Nephron progenitor cell (in vitro differentiated cells): Measurements from ENCODE around the gene CHM.
"Not testable (repeated sequence)": the region's sequence is repeated elsewhere in the genome, so short reads cannot be mapped to it uniquely, and the experiment has no call there.

Experiments
- DNase-seq: peaks from one replicate; pipeline ENCODE4 v3.0.0; 2021
- H3K27ac Mint-ChIP-seq: 2 replicates; pipeline ENCODE4 v1.8.0; 2021; ENCODE audit warnings: mild to moderate bottlenecking, moderate library complexity, mixed read lengths
- H3K27me3 Mint-ChIP-seq: 2 replicates; pipeline ENCODE4 v1.8.0; 2021; ENCODE audit warnings: mild to moderate bottlenecking, low read depth, mixed read lengths; ENCODE audit not compliant: poor library complexity
- H3K36me3 Mint-ChIP-seq: 2 replicates; pipeline ENCODE4 v1.8.0; 2021; ENCODE audit warnings: low read depth, mixed read lengths
- H3K4me1 Mint-ChIP-seq: 2 replicates; pipeline ENCODE4 v1.8.0; 2021; ENCODE audit warnings: mixed read lengths
- H3K4me3 Mint-ChIP-seq: 2 replicates; pipeline ENCODE4 v1.8.0; 2021; ENCODE audit warnings: mild to moderate bottlenecking, moderate library complexity, mixed read lengths
- H3K9me3 Mint-ChIP-seq: 2 replicates; pipeline ENCODE4 v1.8.0; 2021; ENCODE audit warnings: mild to moderate bottlenecking, moderate library complexity, mixed read lengths
- TF ChIP-seq, protein P1 (sequence below): fragments of 200-600 bp; sonication (generic); IDR thresholded peaks from 2 replicates; pipeline ENCODE4 v1.5.0; 2021; ENCODE audit warnings: antibody characterized with exemption

Gene CHM

DNA sequence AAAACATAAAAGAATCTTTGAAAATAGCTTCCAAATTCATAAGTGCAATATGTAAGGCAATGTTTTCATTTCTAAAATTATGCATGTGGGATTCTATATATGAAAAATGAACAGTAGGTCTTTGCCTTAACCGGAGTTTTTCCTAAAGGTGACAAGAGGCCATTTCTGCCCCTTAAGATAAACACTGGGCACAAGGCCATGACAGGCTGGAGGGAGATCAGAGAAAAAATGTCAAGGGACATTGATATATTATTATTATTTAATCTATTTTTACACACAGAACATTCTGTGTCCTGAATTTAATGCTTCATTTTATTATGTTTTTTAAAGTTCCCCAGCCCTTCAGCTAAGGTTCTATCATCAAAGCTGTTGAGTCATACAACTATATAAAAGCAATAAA, 118.8 kb downstream of the CHM start:
- H3K27me3 Mint-ChIP-seq: no peaks in the 10 kb centered on the region
- peaks cover 6% of the 10 kb centered on the region for H3K36me3 Mint-ChIP-seq
- H3K4me3 Mint-ChIP-seq: no peak overlapping the region
- DNase-seq: no peak
- TF ChIP-seq, protein P1, sequence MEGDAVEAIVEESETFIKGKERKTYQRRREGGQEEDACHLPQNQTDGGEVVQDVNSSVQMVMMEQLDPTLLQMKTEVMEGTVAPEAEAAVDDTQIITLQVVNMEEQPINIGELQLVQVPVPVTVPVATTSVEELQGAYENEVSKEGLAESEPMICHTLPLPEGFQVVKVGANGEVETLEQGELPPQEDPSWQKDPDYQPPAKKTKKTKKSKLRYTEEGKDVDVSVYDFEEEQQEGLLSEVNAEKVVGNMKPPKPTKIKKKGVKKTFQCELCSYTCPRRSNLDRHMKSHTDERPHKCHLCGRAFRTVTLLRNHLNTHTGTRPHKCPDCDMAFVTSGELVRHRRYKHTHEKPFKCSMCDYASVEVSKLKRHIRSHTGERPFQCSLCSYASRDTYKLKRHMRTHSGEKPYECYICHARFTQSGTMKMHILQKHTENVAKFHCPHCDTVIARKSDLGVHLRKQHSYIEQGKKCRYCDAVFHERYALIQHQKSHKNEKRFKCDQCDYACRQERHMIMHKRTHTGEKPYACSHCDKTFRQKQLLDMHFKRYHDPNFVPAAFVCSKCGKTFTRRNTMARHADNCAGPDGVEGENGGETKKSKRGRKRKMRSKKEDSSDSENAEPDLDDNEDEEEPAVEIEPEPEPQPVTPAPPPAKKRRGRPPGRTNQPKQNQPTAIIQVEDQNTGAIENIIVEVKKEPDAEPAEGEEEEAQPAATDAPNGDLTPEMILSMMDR: no peak
- no peak overlapping the region for H3K27ac Mint-ChIP-seq
- H3K9me3 Mint-ChIP-seq: no peaks in the 10 kb centered on the region
- H3K4me1 Mint-ChIP-seq: peaks cover 5% of the 10 kb centered on the region

DNA sequence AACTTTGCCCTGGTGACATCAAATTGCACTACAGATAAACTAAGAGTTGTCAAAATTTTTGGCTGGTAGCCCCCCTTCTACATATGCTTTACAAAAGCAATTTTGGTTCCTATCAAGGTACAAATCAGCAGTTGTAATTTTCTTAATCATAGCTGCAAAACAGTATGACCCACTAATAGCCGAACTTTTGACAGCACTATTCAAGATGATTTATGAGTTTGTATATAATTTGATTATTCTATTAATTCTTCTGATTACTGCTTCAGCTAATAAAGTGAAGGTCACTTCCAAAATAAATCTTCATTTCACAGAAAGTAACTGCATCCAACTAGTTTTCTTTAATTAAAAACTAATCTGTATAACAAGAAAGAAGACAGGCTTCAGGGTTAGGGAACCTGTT, 119.6 kb downstream of the CHM start:
- TF ChIP-seq, protein P1: no peak
- H3K27ac Mint-ChIP-seq: no peak overlapping the region
- H3K4me3 Mint-ChIP-seq: no peak overlapping the region
- H3K36me3 Mint-ChIP-seq: peaks cover 5% of the 10 kb centered on the region
- H3K9me3 Mint-ChIP-seq: no peaks in the 10 kb centered on the region
- no peaks in the 10 kb centered on the region for H3K27me3 Mint-ChIP-seq
- no peak for DNase-seq
- peaks cover 5% of the 10 kb centered on the region for H3K4me1 Mint-ChIP-seq

DNA sequence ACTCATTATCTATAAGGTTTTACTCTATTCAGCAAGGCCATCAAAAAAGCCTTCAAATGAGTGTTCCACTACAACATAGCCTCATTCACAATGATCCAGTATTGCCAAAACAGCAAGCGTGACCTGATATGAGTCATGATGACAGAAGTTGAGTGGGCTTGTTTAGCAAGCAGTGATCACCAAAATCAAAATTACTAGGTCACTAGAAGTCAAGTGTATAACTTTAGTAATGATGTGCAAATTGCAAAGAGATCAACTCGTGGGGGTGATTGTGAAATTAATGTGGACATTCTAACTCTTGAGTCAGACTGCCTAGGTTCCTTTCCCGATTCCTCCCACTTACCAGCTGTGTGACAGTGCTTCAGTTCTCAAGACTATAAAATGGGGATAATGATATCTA, 124.5 kb downstream of the CHM start:
- TF ChIP-seq, protein P1: no peak
- no peaks in the 10 kb centered on the region for H3K4me1 Mint-ChIP-seq
- H3K27me3 Mint-ChIP-seq: no peaks in the 10 kb centered on the region
- no peak overlapping the region for H3K27ac Mint-ChIP-seq
- DNase-seq: no peak
- peaks cover 45% of the 10 kb centered on the region for H3K36me3 Mint-ChIP-seq
- H3K9me3 Mint-ChIP-seq: peaks cover 11% of the 10 kb centered on the region
- no peak overlapping the region for H3K4me3 Mint-ChIP-seq

DNA sequence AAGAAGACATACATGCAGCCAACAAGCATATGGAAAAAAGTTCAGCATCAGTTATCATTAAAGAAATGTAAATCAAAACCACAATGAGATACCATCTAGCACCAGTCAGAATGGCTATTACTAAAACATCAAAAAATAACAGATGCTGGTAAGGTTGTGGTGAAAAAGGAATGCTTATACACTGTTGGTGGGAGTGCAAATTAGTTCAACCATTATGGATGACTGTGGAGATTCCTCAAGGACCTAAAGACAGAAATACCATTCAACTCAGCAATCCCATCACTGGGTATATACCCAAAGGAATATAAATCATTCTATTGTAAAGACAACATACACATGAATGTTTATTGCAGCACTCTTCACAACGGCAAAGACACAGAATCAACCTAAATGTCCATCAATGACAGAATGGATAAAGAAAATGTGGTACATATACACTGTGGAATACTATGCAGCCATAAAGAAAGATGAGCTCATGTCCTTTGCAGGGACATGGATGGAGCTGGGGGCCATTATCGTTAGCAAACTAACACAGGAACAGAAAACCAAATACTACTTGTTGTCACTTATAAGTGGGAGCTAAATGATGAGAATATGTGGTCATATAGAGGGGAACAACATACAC, 130.6 kb downstream of the CHM start:
- not testable (repeated sequence) for H3K4me1 Mint-ChIP-seq, DNase-seq, H3K27me3 Mint-ChIP-seq, H3K4me3 Mint-ChIP-seq
- H3K36me3 Mint-ChIP-seq: peaks cover 86% of the 10 kb centered on the region
- peak overlapping the region; percentile 34 for H3K27ac Mint-ChIP-seq
- peaks cover 40% of the 10 kb centered on the region for H3K9me3 Mint-ChIP-seq

DNA sequence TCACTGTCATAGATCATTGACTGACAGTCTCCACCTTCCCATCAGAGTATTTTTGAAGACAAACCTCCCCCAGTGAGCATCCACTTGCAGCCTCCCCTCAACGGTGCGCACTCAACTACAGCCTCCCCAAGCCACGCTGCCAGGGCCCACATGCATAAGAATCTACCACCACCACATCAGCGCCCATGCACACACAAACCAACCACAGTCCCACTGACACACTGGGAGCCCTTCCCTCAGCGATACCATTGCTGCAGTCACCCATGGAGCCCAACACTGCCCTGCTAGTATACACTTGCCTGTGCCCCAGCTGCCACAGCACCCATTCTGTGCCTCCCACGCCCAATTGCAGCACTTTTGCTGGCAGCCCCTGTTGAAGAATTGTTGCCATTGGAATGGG, 132.9 kb downstream of the CHM start:
- Mint-ChIP-seq H3K27me3 (no peaks in the 10 kb centered on the region), H3K4me1 (peaks cover 16% of the 10 kb centered on the region), H3K4me3 (no peak overlapping the region), H3K27ac (no peak overlapping the region), H3K36me3 (peaks cover 69% of the 10 kb centered on the region), H3K9me3 (peaks cover 40% of the 10 kb centered on the region)
- TF ChIP-seq, protein P1: no peak
- DNase-seq: no peak

DNA sequence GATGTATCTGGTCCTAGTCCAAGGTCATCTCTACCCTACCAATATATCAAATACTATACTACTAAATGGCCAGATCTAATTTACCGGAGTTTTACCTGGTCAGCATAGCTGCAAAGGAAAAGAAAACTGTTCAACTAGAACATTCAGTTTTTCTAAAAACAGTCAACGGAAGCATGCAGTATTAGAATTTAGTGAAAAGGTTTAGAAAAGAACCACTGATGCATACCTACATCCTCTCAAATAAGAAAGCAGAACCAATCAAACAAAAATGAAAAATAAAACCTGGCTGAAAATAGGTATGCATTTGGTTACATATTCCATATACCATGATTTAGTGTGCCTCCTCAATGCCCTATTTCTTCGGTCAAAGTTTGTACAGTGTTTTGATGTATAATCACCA, 140.0 kb downstream of the CHM start:
- Mint-ChIP-seq H3K9me3 (no peaks in the 10 kb centered on the region), H3K4me1 (peaks cover 54% of the 10 kb centered on the region), H3K4me3 (no peak overlapping the region), H3K36me3 (peaks cover 13% of the 10 kb centered on the region), H3K27ac (no peak overlapping the region), H3K27me3 (no peaks in the 10 kb centered on the region)
- TF ChIP-seq, protein P1: no peak
- DNase-seq: no peak
